ENCODE data around the gene CHRNB2.

DNA sequence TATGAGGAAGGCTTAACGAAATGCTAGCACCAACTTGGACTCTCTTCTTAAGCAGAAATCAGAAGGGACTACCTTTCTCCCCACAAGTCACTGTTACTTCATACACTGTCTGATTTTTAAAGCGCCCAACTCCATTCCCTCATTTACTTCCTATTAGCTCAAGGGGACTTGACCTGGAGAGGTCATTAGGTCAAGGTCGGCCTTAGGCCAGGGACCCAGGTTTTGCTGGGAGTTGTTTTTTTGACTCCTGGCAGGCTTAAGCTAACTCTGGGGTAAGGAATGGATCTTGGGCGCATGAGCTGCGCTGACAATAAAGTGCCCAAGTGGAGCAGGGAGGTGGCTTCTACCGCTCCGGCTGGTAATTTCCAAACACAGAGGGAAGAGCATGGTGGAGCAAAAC is 23.6 kb downstream of the CHRNB2 start:
- TF ChIP-seq YY1 (IDR thresholded peaks at IDR 0.05; ENCODE audit: low read depth) (no peak), EP300 (IDR thresholded peaks at IDR 0.05; ENCODE audit: borderline replicate concordance) (no peak), RAD21 (IDR thresholded peaks at IDR 0.05; ENCODE audit: low read depth) (no peak), TCF12 (IDR thresholded peaks at IDR 0.05; ENCODE audit: low read depth) (no peak), ZBTB7A (IDR thresholded peaks at IDR 0.05; ENCODE audit: low read depth) (no peak), TAF1 (IDR thresholded peaks at IDR 0.05; ENCODE audit: low read depth) (no peak), EGR1 (IDR thresholded peaks at IDR 0.05) (no peak), CREB1 (IDR thresholded peaks at IDR 0.05; ENCODE audit: low read depth) (no peak), CEBPB (IDR thresholded peaks at IDR 0.05) (no peak), NFIC (IDR thresholded peaks at IDR 0.05) (no peak)
- TF ChIP-seq, protein P1, sequence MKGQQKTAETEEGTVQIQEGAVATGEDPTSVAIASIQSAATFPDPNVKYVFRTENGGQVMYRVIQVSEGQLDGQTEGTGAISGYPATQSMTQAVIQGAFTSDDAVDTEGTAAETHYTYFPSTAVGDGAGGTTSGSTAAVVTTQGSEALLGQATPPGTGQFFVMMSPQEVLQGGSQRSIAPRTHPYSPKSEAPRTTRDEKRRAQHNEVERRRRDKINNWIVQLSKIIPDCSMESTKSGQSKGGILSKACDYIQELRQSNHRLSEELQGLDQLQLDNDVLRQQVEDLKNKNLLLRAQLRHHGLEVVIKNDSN (IDR thresholded peaks at IDR 0.05): no peak
- TF ChIP-seq, protein P2, sequence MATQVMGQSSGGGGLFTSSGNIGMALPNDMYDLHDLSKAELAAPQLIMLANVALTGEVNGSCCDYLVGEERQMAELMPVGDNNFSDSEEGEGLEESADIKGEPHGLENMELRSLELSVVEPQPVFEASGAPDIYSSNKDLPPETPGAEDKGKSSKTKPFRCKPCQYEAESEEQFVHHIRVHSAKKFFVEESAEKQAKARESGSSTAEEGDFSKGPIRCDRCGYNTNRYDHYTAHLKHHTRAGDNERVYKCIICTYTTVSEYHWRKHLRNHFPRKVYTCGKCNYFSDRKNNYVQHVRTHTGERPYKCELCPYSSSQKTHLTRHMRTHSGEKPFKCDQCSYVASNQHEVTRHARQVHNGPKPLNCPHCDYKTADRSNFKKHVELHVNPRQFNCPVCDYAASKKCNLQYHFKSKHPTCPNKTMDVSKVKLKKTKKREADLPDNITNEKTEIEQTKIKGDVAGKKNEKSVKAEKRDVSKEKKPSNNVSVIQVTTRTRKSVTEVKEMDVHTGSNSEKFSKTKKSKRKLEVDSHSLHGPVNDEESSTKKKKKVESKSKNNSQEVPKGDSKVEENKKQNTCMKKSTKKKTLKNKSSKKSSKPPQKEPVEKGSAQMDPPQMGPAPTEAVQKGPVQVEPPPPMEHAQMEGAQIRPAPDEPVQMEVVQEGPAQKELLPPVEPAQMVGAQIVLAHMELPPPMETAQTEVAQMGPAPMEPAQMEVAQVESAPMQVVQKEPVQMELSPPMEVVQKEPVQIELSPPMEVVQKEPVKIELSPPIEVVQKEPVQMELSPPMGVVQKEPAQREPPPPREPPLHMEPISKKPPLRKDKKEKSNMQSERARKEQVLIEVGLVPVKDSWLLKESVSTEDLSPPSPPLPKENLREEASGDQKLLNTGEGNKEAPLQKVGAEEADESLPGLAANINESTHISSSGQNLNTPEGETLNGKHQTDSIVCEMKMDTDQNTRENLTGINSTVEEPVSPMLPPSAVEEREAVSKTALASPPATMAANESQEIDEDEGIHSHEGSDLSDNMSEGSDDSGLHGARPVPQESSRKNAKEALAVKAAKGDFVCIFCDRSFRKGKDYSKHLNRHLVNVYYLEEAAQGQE (IDR thresholded peaks at IDR 0.05; ENCODE audit: low read depth): no peak
- TF ChIP-seq, protein P3, sequence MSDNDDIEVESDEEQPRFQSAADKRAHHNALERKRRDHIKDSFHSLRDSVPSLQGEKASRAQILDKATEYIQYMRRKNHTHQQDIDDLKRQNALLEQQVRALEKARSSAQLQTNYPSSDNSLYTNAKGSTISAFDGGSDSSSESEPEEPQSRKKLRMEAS (IDR thresholded peaks at IDR 0.05): no peak

Data from Ishikawa (cell line).